BJ (cell line): ENCODE data around the gene PSMB7. TPM values are rescaled to one million over a fixed set of nuclear protein-coding genes. Genes with fewer than 3 reads are reported as not detected.

Source experiments
- CTCF ChIA-PET: fragments of 350-600 bp; formaldehyde crosslinking; extraction: SDS; loops from one replicate; lab custom pipeline; 2021; ENCODE audit warnings: antibody characterized with exemption, inconsistent platforms; lab: Yijun Ruan, JAX
- POLR2A ChIA-PET: fragments of 300-600 bp; sonication (Branson Sonifier 250); formaldehyde crosslinking; extraction: SDS; loops from one replicate; lab custom pipeline; 2021; ENCODE audit warnings: antibody characterized with exemption; lab: Charles Lee
- DNase-seq: peaks from one replicate; pipeline ENCODE4 v3.0.0-alpha.2; 2011; ENCODE audit warnings: low read depth
- H3K27me3 ChIP-seq: 2 replicates; pipeline ENCODE4 v1.6.0; 2011; ENCODE audit warnings: low read length; ENCODE audit not compliant: control insufficient read depth, insufficient read depth
- H3K36me3 ChIP-seq: 2 replicates; pipeline ENCODE4 v1.5.1; 2011; ENCODE audit warnings: low read length; ENCODE audit not compliant: control insufficient read depth, insufficient read depth
- H3K4me3 ChIP-seq: 2 replicates; pipeline ENCODE4 v1.5.1; 2011; ENCODE audit warnings: low read depth, mild to moderate bottlenecking, control low read depth, low read length
- CTCF ChIP-seq: IDR thresholded peaks from 2 replicates; pipeline ENCODE4 v1.5.1; 2011; ENCODE audit warnings: low read depth, mild to moderate bottlenecking, control low read depth, inconsistent platforms, low read length, moderate library complexity; ENCODE audit not compliant: insufficient read depth
- polyA plus RNA-seq: library from polyadenylated mRNA; depleted of rRNA; stranded (reverse); fragments of >200 nt; gene quantifications from 2 replicates; pipeline ENCODE4 v1.2.3, GENCODE V29; 2011

PSMB7 gene
- polyA plus RNA-seq, 1 experiment, result 325 TPM

- H3K4me3 ChIP-seq, result no peak overlapping the region
- no peak for TF ChIP-seq CTCF
- ChIA-PET POLR2A (no interaction called here), CTCF (no interaction called here)
- DNase-seq, result no peak
- peaks cover 7% of the 10 kb centered on the region for H3K27me3 ChIP-seq
- no peaks in the 10 kb centered on the region for H3K36me3 ChIP-seq
Measured at GRCh38 chr9:124439086-124439485, 23.8 kb upstream of the PSMB7 start.

- no peak for TF ChIP-seq CTCF
- POLR2A ChIA-PET, result no interaction called here
- CTCF ChIA-PET, result no interaction called here
- H3K4me3 ChIP-seq, result no peak overlapping the region
- no peaks in the 10 kb centered on the region for H3K36me3 ChIP-seq
- H3K27me3 ChIP-seq, result peaks cover 9% of the 10 kb centered on the region
- no peak for DNase-seq
Measured at GRCh38 chr9:124438091-124438490, 22.8 kb upstream of the PSMB7 start.

GRCh38 chr9:124437086-124437485 is 21.8 kb upstream of the PSMB7 start:
- ChIA-PET POLR2A (no interaction called here), CTCF (no interaction called here)
- TF ChIP-seq CTCF, result no peak
- DNase-seq, result no peak
- no peaks in the 10 kb centered on the region for H3K36me3 ChIP-seq
- H3K4me3 ChIP-seq, result no peak overlapping the region
- H3K27me3 ChIP-seq, result peaks cover 9% of the 10 kb centered on the region

- Histone ChIP-seq H3K36me3 (no peaks in the 10 kb centered on the region), H3K4me3 (no peak overlapping the region), H3K27me3 (peaks cover 11% of the 10 kb centered on the region)
- ChIA-PET CTCF (interaction anchor here (0.6 kb wide), 1 partner anchor 605 kb away, joined by 4 read pairs; no protein-coding TSS in a partner anchor), POLR2A (no interaction called here)
- TF ChIP-seq CTCF, result no peak
- no peak for DNase-seq
Measured at GRCh38 chr9:124436320-124436719, 21.1 kb upstream of the PSMB7 start.

GRCh38 chr9:124429530-124429867 is 14.3 kb upstream of the PSMB7 start:
- Histone ChIP-seq H3K4me3 (no peak overlapping the region), H3K36me3 (no peaks in the 10 kb centered on the region), H3K27me3 (peaks cover 5% of the 10 kb centered on the region)
- TF ChIP-seq CTCF, result no peak
- ChIA-PET POLR2A (no interaction called here), CTCF (interaction anchor here (0.5 to 1.9 kb wide), 3 partner anchors 10 to 36 kb away, joined by 3 to 14 read pairs (median 4); no protein-coding TSS in a partner anchor)
- DNase-seq, result no peak
